ENCODE data around the gene ZNF417. TPM values are rescaled to one million over a fixed set of nuclear protein-coding genes. Genes with fewer than 3 reads are reported as not detected.
"Not testable (repeated sequence)": the region's sequence is repeated elsewhere in the genome, so short reads cannot be mapped to it uniquely, and the experiment has no call there.

Gene ZNF417
- total RNA-seq, 1 donor from 2014 or later, result 17.9 TPM

DNA sequence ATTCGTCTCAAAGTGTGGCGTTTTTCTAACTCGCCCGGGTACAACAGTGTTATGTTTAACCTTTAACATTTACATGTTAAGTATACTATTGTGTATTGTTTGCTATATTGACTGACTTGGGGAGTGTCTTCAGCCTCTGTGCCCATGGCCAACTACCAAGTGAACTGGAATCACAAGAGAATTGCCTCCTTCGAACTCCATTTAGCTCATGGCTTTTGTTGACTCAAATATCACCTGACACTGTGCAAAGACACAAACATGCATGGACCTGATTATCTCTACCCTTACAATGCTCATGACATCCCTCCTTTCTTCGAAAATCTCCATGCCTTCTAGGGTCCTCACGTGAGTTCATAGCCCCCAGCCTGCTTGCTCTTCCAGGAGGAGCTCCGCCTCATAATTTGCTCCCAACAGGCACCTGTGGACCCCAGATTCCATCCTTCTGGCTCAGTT, 28.3 kb downstream of the ZNF417 start:
- intact Hi-C loops (cut with micrococcal nuclease), result no loop called here

DNA sequence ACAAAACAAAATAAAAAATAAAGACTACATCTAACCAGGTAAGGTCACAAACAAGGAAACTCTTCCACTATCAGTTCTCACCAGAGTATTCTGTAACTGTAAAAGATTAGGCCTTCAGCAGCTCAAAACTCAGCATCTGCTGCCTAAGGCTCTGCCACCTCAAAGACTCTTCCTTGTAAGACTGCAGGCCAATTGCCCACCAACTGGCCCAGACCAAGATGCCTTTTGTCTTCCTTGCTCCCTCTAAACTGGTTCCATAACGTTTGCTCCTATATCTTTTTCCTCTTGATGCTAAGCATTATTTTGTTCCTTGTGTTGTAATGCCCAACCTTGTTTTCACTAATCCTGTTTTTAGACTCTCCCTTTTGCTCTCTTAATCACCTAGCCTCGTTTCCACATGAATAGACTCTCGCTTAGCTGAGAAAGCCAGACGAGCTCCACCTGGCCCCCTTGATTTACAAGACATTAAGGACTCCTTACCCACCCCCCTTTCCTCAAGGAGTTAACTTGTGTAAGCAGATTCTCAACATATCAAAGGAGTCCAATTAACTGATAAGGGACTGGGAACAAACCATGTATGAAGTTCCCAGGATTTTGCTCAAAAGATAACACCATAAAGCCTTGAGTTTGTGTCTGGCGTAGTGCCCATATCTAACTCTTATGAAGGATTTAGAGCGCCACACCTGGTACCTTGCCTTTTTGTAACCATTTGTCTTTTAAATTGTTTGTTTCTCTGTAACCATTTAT, 29.0 kb downstream of the ZNF417 start:
- intact Hi-C loops (cut with micrococcal nuclease), result no loop called here

GRCh38 chr19:57886046-57886445, 30.3 kb downstream of the ZNF417 start:
- intact Hi-C loops (cut with micrococcal nuclease), result no loop called here

DNA sequence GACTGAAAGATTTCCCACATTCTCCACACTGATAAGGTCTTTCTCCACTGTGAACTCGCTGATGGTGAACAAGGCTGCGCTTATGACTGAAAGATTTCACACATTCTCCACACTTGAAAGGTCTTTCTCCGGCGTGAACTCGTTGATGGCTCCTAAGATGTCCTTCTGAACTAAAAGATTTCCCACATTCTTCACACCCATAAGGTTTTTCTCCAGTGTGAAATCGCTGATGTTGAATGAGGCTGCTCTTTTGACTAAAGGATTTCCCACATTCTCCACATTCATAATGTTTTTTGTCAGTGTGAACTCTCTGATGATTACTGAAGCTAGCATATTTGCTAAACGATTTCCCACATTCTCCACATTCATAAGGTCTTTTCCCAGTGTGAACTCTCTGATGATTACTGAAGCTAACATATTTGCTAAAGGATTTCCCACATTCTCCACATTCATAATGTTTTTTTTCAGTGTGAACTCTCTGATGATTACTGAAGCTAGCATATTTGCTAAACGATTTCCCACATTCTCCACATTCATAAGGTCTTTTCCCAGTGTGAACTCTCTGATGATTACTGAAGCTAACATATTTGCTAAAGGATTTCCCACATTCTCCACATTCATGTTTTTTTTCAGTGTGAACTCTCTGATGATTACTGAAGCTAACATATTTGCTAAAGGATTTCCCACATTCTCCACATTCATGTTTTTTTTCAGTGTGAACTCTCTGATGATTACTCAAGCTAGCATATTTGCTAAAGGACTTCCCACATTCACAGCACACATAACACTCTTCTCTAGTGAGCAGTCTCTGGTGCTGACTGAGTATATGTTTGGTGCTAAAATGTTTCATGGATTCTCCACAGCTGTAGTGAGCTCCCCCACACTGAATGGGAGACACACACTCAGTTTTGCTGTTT, 42.3 kb downstream of the ZNF417 start:
- intact Hi-C loops (cut with micrococcal nuclease), result not testable (repeated sequence)

DNA sequence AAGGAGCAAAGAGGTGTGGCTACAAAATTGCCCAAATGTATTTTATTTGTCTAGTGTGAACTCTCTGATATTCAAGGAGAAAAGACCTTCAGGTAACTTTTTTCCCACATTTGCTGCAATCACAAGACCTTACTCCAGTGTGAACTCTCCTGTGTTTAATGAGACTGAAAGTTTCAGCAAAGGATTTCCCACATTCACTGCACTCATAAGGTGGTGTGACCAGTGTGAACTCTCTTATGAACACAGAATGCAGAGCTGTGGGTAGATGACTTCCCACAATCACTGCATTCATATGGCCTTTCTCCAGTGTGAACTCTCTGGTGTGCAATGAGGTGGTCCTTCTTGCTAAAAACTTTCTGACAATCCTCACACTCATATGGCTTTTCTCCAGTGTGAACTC, 43.9 kb downstream of the ZNF417 start:
- intact Hi-C loops (cut with micrococcal nuclease), result no loop called here

DNA sequence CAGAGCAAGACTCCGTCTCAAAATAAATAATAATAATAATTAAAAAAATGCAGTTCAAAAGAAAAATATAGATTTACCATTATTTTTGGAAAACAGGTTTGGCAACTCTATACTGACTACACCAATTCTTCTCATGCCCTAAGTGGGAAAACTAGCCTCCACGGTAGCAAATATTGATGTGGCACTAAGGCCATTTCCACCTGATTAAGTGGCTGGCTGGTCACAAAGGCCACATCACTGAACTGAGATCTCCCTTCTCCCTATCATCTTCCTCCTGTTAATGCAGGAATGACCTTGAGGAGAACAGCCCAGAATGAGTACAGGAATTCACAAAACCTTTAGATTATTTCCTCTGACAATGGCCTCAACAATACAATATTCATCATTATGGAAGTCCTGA, 46.2 kb downstream of the ZNF417 start:
- intact Hi-C loops (cut with micrococcal nuclease), result no loop called here

GRCh38 chr19:57869655-57870054, 46.7 kb downstream of the ZNF417 start:
- intact Hi-C loops (cut with micrococcal nuclease), result not testable (repeated sequence)

- intact Hi-C loops (cut with micrococcal nuclease), result no loop called here
These were observed 48.4 kb downstream of the ZNF417 start for GRCh38 chr19:57867868-57868492.

Other genes with a start within 250 kb of the ZNF417 start
- not detected in 2 replicates for gene ZSCAN4, start 247.7 kb downstream of the ZNF417 start, total RNA-seq
- 10.2 and 12.2 TPM in 2 replicates for gene ZNF551, start 234.6 kb downstream of the ZNF417 start, total RNA-seq
- 4.3 and 5.1 TPM in 2 replicates for gene ZNF154, start 207.4 kb downstream of the ZNF417 start, total RNA-seq
- gene ZNF671, start 189.0 kb downstream of the ZNF417 start, total RNA-seq, result 9.8 and 11.5 TPM in 2 replicates
- gene ZNF776, start 169.8 kb downstream of the ZNF417 start, total RNA-seq, result 9.0 and 13.1 TPM in 2 replicates
- gene ZNF586, start 146.9 kb downstream of the ZNF417 start, total RNA-seq, result 16.8 and 17.2 TPM in 2 replicates
- gene ZNF552, start 101.7 kb downstream of the ZNF417 start, total RNA-seq, result 9.2 and 9.6 TPM in 2 replicates
- 20.5 and 20.6 TPM in 2 replicates for gene ZNF587B, start 86.3 kb downstream of the ZNF417 start, total RNA-seq
- 36.1 and 37.7 TPM in 2 replicates for gene ZNF587, start 66.7 kb downstream of the ZNF417 start, total RNA-seq
- gene ZNF814, start 27.6 kb downstream of the ZNF417 start, total RNA-seq, result 12.5 and 13.5 TPM in 2 replicates
- gene ZNF418, start 18.8 kb upstream of the ZNF417 start, total RNA-seq, result 1.5 and 2.6 TPM in 2 replicates
- 4.2 and 4.6 TPM in 2 replicates for gene ZNF256, start 31.1 kb upstream of the ZNF417 start, total RNA-seq
- 0.30 and 0.34 TPM in 2 replicates for gene C19orf18, start 57.9 kb upstream of the ZNF417 start, total RNA-seq
- gene ZNF606, start 86.2 kb upstream of the ZNF417 start, total RNA-seq, result 10.0 and 11.5 TPM in 2 replicates
- gene ZSCAN1, start 117.4 kb upstream of the ZNF417 start, total RNA-seq, result not detected in 2 replicates
- gene ZNF135, start 142.7 kb upstream of the ZNF417 start, total RNA-seq, result 0.09 TPM in 1 of 2 replicates, not detected in the other
- gene ZSCAN18, start 181.6 kb upstream of the ZNF417 start, total RNA-seq, result 2.7 and 3.5 TPM in 2 replicates
- gene ZNF329, start 234.2 kb upstream of the ZNF417 start, total RNA-seq, result 3.0 and 3.2 TPM in 2 replicates

All from T-helper 2 cell treated with Interferon-gamma antibody and Interleukin-4, amounts not matched to agents 100 ng/mL and 5 ng/mL, for 36 hours (primary cell).